Measurements from ENCODE around the gene GPR37L1.
A peak's percentile ranks its signal among the peaks of the same experiment; 100 is the strongest.

- TF ChIP-seq EZH2 (optimal IDR thresholded peaks at IDR 0.05; ENCODE audit: low read depth, low read length): no peak
- peak; percentile 92 for TF ChIP-seq CTCF (IDR thresholded peaks at IDR 0.05; ENCODE audit: low read length)
Measured at GRCh38 chr1:202160377-202160940, 37.7 kb downstream of the GPR37L1 start, which contains the start of gene PTPN7.
